K562 (cell line): ENCODE measurements around the gene BHLHE40. TPM values are rescaled to one million over a fixed set of nuclear protein-coding genes. Genes with fewer than 3 reads are reported as not detected.

Experiments used
- ATAC-seq: fragments of 200-7000 bp; cut with Tn5 transposase; 3 replicates; pipeline ENCODE4 v1.9.1; 2020; ENCODE audit warnings: moderate library complexity
- BruUV-seq: library from RNA; stranded (reverse); fragments of 400-500 nt; replicated peaks from 2 replicates; lab custom pipeline; 2021; lab: Mats Ljungman, UMichigan
- CTCF ChIA-PET: fragments of 300-600 bp; formaldehyde crosslinking; extraction: SDS; loops from one replicate; lab custom pipeline; 2021; ENCODE audit warnings: low intra/inter-chr PET ratio; lab: Yijun Ruan, JAX
- POLR2A ChIA-PET: fragments of 300-600, 350-650 bp; sonication (Branson Sonifier 250); formaldehyde crosslinking; extraction: SDS; loops from one replicate; lab custom pipeline; 2021; ENCODE audit warnings: antibody characterized with exemption, inconsistent platforms; lab: Yijun Ruan, JAX
- DNase-seq, 4 experiments: peaks; one replicate each; pipeline versions ENCODE4 v3.0.0 to v3.0.0-alpha.2; 2011 to 2018; ENCODE audit warnings: low spot score in 3 of 4, mixed read lengths in 3 of 4; ENCODE audit errors: extremely low read depth in 1 of 4
- FAIRE-seq: peaks from 2 replicates; lab custom pipeline; 2011; peaks lifted over from hg19 to GRCh38; lab: Jason Lieb, UNC
- H2AFZ ChIP-seq: 2 replicates; pipeline ENCODE4 v1.6.0; 2011; ENCODE audit warnings: low read depth, low read length, control low read depth, inconsistent platforms
- H3K27ac ChIP-seq: fragments of 200-600 bp; 3 replicates; pipeline ENCODE4 v1.8.0; 2011; ENCODE audit warnings: low read depth, mild to moderate bottlenecking, control low read depth, inconsistent platforms, low read length, moderate library complexity, mixed read lengths; ENCODE audit errors: extremely low read depth
- H3K27me3 ChIP-seq, 2 experiments: fragments of 300-600 bp in 1 of 2; 2 replicates in 1 of 2; 3 replicates in 1 of 2; pipeline versions ENCODE4 v1.6.0 to v1.8.0; 2011; ENCODE audit warnings: inconsistent platforms in 2 of 2, low read length in 2 of 2, mild to moderate bottlenecking in 1 of 2, mixed read lengths in 1 of 2, moderate library complexity in 1 of 2; ENCODE audit not compliant: control insufficient read depth in 2 of 2, insufficient read depth in 2 of 2
- H3K36me3 ChIP-seq: fragments of 300-600 bp; 3 replicates; pipeline ENCODE4 v1.8.0; 2011; ENCODE audit warnings: mild to moderate bottlenecking, low read length, inconsistent platforms; ENCODE audit not compliant: control insufficient read depth, insufficient read depth
- H3K4me1 ChIP-seq, 2 experiments: fragments of 200-600 bp in 1 of 2; replicated peaks in 1 of 2; 2 replicates in 1 of 2; 3 replicates in 1 of 2; pipeline versions ENCODE4 v1.5.1 to v1.8.0; 2011; ENCODE audit warnings: inconsistent platforms in 2 of 2, low read length in 2 of 2, mild to moderate bottlenecking in 1 of 2, mixed read lengths in 1 of 2, moderate library complexity in 1 of 2; ENCODE audit not compliant: control insufficient read depth in 2 of 2, insufficient read depth in 2 of 2
- H3K4me2 ChIP-seq: 2 replicates; pipeline ENCODE4 v1.6.1; 2011; ENCODE audit warnings: low read length, control low read depth, inconsistent platforms, mixed read lengths; ENCODE audit not compliant: insufficient read depth
- H3K4me3 ChIP-seq: fragments of 200-600 bp; sonication (generic), shearing (Covaris generic); 2 replicates; pipeline ENCODE4 v1.5.1; 2016; ENCODE audit warnings: control low read depth, inconsistent platforms
- H3K79me2 ChIP-seq: fragments of 200-600 bp; 3 replicates; pipeline ENCODE4 v1.8.0; 2011; ENCODE audit warnings: low read length, inconsistent platforms; ENCODE audit not compliant: control insufficient read depth, insufficient read depth
- H3K9ac ChIP-seq, 2 experiments: 2 replicates each; pipeline versions ENCODE4 v1.6.0 to v1.6.1; 2011; ENCODE audit warnings: low read depth in 2 of 2, low read length in 2 of 2, control low read depth in 1 of 2, inconsistent platforms in 1 of 2, mild to moderate bottlenecking in 1 of 2, mixed read lengths in 1 of 2; ENCODE audit not compliant: insufficient read depth in 1 of 2
- H3K9me1 ChIP-seq: one replicate; pipeline ENCODE4 v1.6.0; 2011; ENCODE audit warnings: inconsistent platforms, mild to moderate bottlenecking, low read length, moderate library complexity; ENCODE audit not compliant: control insufficient read depth, insufficient read depth
- H3K9me3 ChIP-seq: replicated peaks from 2 replicates; pipeline ENCODE4 v1.5.1; 2011; ENCODE audit warnings: low read depth, low read length, inconsistent platforms; ENCODE audit not compliant: control insufficient read depth, insufficient read depth
- H4K20me1 ChIP-seq: replicated peaks from 2 replicates; pipeline ENCODE4 v1.6.1; 2011; ENCODE audit warnings: low read length, inconsistent platforms, mixed read lengths; ENCODE audit not compliant: control insufficient read depth, insufficient read depth
- CREB1 ChIP-seq, 2 experiments: sonication (generic) in 1 of 2; formaldehyde crosslinking in 1 of 2; IDR thresholded peaks; 2 replicates each; pipeline versions ENCODE4 v1.6.1 to v1.8.0; 2012 to 2022; ENCODE audit warnings: inconsistent platforms in 1 of 2, mild to moderate bottlenecking in 1 of 2, missing genetic modification reagents in 1 of 2, moderate library complexity in 1 of 2
- NBN ChIP-seq: fragments of 450-650 bp; IDR thresholded peaks from 2 replicates; pipeline ENCODE4 v1.6.1; 2016; ENCODE audit warnings: low read depth, mild to moderate bottlenecking
- NFIC ChIP-seq: fragments of 450-650 bp; IDR thresholded peaks from 2 replicates; pipeline ENCODE4 v1.6.1; 2017; ENCODE audit warnings: mild to moderate bottlenecking, inconsistent platforms
- TBP ChIP-seq: optimal IDR thresholded peaks from 2 replicates; pipeline ENCODE3; 2011; ENCODE audit warnings: low read depth, low read length, improper control_type of control experiment
- ZNF311 ChIP-seq: fragments of 250-450 bp; sonication (Bioruptor Pico); IDR thresholded peaks from 2 replicates; pipeline ENCODE4 v1.4.0; 2020; ENCODE audit warnings: mild to moderate bottlenecking, moderate library complexity
- ZNF75A ChIP-seq: fragments of 450-650 bp; formaldehyde crosslinking; IDR thresholded peaks from 2 replicates; pipeline ENCODE4 v1.4.0; 2020; ENCODE audit warnings: mild to moderate bottlenecking
- WGBS: fragments of 100-300 bp; shearing (Covaris generic); methylation state at CpG from one replicate; pipeline ENCODE4 v1.1.6; 2016; ENCODE audit warnings: low coverage, mixed read lengths; ENCODE audit not compliant: insufficient coverage; ENCODE audit errors: missing lambda C conversion rate; 5-methylcytosine and 5-hydroxymethylcytosine counted together
- in situ Hi-C: fragments of 300-500 bp; cut with MboI; formaldehyde crosslinking; loops from 4 replicates; pipeline ENCODE4 v1.15.0; 2018; ENCODE audit warnings: inconsistent platforms, mixed read lengths
- intact Hi-C: fragments of 100-400 bp; cut with micrococcal nuclease; formaldehyde crosslinking; loops from 2 replicates; pipeline ENCODE4 v1.14.2; 2022
- polyA plus RNA-seq, 8 experiments: library from polyadenylated mRNA; depleted of rRNA in 4 of 8; stranded (reverse) in 5 of 8; unstranded in 3 of 8; fragments of >200 nt; fragmentation: Nextera tagmentation in 2 of 8; fragmentation: Illumina TruSeq in 1 of 8; extraction: Ambion mirVana in 2 of 8; extraction: Trizol in 1 of 8; gene quantifications; 2 replicates each; pipeline versions ENCODE4 v1.2.1 to v1.2.3, GENCODE V29; 2011 to 2014; ENCODE audit warnings: inconsistent platforms in 1 of 8, missing spikeins in 1 of 8
- total RNA-seq, 7 experiments: library from RNA; depleted of rRNA in 6 of 7; stranded (reverse); fragments of >200 nt in 6 of 7; fragmentation: Illumina TruSeq in 2 of 7; extraction: Trizol in 2 of 7; gene quantifications; 2 replicates each; pipeline versions ENCODE4 v1.2.1 to v1.2.3, GENCODE V29; 2011 to 2021; ENCODE audit warnings: low replicate concordance in 1 of 7
- TF ChIP-seq, protein P1 (sequence below): fragments of 250-450 bp; sonication (Bioruptor Pico); IDR thresholded peaks from 2 replicates; pipeline ENCODE4 v1.4.0; 2020; ENCODE audit warnings: mild to moderate bottlenecking
- TF ChIP-seq, protein P2 (sequence below): fragments of 250-450 bp; sonication (Bioruptor Pico); IDR thresholded peaks from 2 replicates; pipeline ENCODE4 v1.8.0; 2021; ENCODE audit warnings: moderate library complexity, mild to moderate bottlenecking, inconsistent platforms

The BHLHE40 gene
- total and polyA plus RNA-seq, 9 of the 15 experiments (the other 6 are each of a cell fraction or from before 2014, with no cell fraction given), result 12.0 to 83.9 (median 31.4) TPM

DNA sequence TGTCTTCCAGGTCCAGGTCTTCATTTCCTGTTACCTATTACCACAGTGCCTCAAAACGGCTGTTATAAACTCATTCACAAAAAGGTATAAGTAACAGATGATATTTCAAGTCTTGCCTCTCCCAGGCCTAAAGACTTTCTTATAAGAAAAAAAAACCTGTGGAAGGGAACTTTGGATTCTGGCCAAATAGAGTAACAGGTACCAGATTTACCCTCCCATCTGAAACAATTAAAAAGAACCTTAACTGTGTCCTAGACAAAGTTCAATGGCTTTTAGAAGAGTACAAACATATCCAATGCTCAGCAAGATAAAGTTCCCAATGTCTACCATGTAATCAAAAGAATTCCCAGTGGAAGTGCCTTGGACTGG lies 22.6 kb downstream of the BHLHE40 start:
- Histone ChIP-seq H3K36me3 (no peaks in the 10 kb centered on the region), H4K20me1 (no peaks in the 10 kb centered on the region), H3K9me3 (no peaks in the 10 kb centered on the region), H3K79me2 (no peaks in the 10 kb centered on the region), H3K27ac (no peak overlapping the region), H2AFZ (no peak overlapping the region), H3K4me2 (peak overlapping the region; percentile 55; the same call in 1 of the 2 replicates), H3K27me3 (no peaks in the 10 kb centered on the region), H3K9me1 (no peaks in the 10 kb centered on the region), H3K9ac (no peak overlapping the region), H3K4me3 (no peak overlapping the region), H3K4me1 (peaks cover 30 to 58% of the 10 kb centered on the region in 2 experiments)
- in situ Hi-C loops, result no loop called here
- POLR2A ChIA-PET, result interaction anchor here (1.2 to 2.8 kb wide), 6 partner anchors 9 to 130 kb away, joined by 5 to 20 read pairs (median 10); partner anchors contain the start of gene BHLHE40
- no TSS peak for BruUV-seq
- FAIRE-seq (no peak), ATAC-seq (no peak), DNase-seq (no peak)
- intact Hi-C loops, result loop anchor here (1.0 to 2.0 kb wide), 2 partner anchors 10 to 17 kb away; no protein-coding TSS in a partner anchor
- 0 out of 2 replicates have a peak, but pooled peaks have one; percentile 18 for TF ChIP-seq ZNF75A (CRISPR knock-in tag)
- 0 out of 2 replicates have a peak, but pooled peaks have one; percentile 16 for TF ChIP-seq ZNF311
- TF ChIP-seq NFIC, result peak; percentile 73
- TF ChIP-seq, protein P1, sequence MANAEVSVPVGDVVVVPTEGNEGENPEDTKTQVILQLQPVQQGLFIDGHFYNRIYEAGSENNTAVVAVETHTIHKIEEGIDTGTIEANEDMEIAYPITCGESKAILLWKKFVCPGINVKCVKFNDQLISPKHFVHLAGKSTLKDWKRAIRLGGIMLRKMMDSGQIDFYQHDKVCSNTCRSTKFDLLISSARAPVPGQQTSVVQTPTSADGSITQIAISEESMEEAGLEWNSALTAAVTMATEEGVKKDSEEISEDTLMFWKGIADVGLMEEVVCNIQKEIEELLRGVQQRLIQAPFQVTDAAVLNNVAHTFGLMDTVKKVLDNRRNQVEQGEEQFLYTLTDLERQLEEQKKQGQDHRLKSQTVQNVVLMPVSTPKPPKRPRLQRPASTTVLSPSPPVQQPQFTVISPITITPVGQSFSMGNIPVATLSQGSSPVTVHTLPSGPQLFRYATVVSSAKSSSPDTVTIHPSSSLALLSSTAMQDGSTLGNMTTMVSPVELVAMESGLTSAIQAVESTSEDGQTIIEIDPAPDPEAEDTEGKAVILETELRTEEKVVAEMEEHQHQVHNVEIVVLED, result 0 out of 2 replicates have a peak, but pooled peaks have one; percentile 15
- TF ChIP-seq TBP, result peak; percentile 4
- no peak for TF ChIP-seq NBN
- TF ChIP-seq, protein P2, sequence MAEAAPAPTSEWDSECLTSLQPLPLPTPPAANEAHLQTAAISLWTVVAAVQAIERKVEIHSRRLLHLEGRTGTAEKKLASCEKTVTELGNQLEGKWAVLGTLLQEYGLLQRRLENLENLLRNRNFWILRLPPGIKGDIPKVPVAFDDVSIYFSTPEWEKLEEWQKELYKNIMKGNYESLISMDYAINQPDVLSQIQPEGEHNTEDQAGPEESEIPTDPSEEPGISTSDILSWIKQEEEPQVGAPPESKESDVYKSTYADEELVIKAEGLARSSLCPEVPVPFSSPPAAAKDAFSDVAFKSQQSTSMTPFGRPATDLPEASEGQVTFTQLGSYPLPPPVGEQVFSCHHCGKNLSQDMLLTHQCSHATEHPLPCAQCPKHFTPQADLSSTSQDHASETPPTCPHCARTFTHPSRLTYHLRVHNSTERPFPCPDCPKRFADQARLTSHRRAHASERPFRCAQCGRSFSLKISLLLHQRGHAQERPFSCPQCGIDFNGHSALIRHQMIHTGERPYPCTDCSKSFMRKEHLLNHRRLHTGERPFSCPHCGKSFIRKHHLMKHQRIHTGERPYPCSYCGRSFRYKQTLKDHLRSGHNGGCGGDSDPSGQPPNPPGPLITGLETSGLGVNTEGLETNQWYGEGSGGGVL (CRISPR knock-in tag), result 0 out of 2 replicates have a peak, but pooled peaks have one; percentile 38
- TF ChIP-seq CREB1 (IDR thresholded peaks at IDR 0.05), result no peak
- TF ChIP-seq CREB1 (CRISPR knock-in tag; IDR thresholded peaks at IDR 0.05), result no peak
- CTCF ChIA-PET, result no interaction called here
- 56% methylated on average over 1 of the region's 1 CpG for WGBS
